IMR-90 (cell line): Measurements from ENCODE around the gene LCA5L. TPM values are rescaled to one million over a fixed set of nuclear protein-coding genes. Genes with fewer than 3 reads are reported as not detected.
A peak's percentile ranks its signal among the peaks of the same experiment; 100 is the strongest.

ENCODE experiments used
- ATAC-seq: fragments of 200-7000 bp; cut with Tn5 transposase; 2 replicates; pipeline ENCODE4 v1.9.1; 2020; ENCODE audit warnings: low read depth, mild to moderate bottlenecking, moderate library complexity
- BruUV-seq: library from RNA; stranded (reverse); fragments of 400-500 nt; replicated peaks from 2 replicates; lab custom pipeline; 2021; lab: Mats Ljungman, UMichigan
- CTCF ChIA-PET: fragments of 300-600 bp; formaldehyde crosslinking; extraction: SDS; loops from one replicate; lab custom pipeline; 2021; ENCODE audit warnings: antibody characterized with exemption; lab: Yijun Ruan, JAX
- POLR2A ChIA-PET: fragments of 300-600 bp; sonication (Branson Sonifier 250); formaldehyde crosslinking; loops from one replicate; lab custom pipeline; 2022; ENCODE audit warnings: antibody characterized with exemption; ENCODE audit not compliant: unreplicated experiment; lab: Charles Lee
- DNase-seq: peaks from one replicate; pipeline ENCODE4 v3.0.0; 2013
- H2AFZ ChIP-seq: replicated peaks from 2 replicates; pipeline ENCODE3; 2013; ENCODE audit warnings: low read length, mild to moderate bottlenecking; ENCODE audit not compliant: poor library complexity
- H2AK5ac ChIP-seq: 2 replicates; pipeline ENCODE4 v1.6.1; 2013; ENCODE audit warnings: low read depth, low read length, inconsistent platforms
- H2AK9ac ChIP-seq: replicated peaks from 2 replicates; pipeline ENCODE3; 2013; ENCODE audit warnings: mild to moderate bottlenecking, low read depth, low read length, moderate library complexity; ENCODE audit not compliant: poor library complexity
- H2BK120ac ChIP-seq: 2 replicates; pipeline ENCODE4 v1.6.1; 2013; ENCODE audit warnings: low read depth, low read length, inconsistent platforms
- H2BK15ac ChIP-seq: 3 replicates; pipeline ENCODE4 v1.6.1; 2013; ENCODE audit warnings: low read depth, low read length, inconsistent platforms
- H2BK20ac ChIP-seq: 2 replicates; pipeline ENCODE4 v1.6.1; 2013; ENCODE audit warnings: low read depth, mild to moderate bottlenecking, inconsistent platforms, low read length, moderate library complexity
- H2BK5ac ChIP-seq: 2 replicates; pipeline ENCODE4 v1.6.1; 2013; ENCODE audit warnings: mild to moderate bottlenecking, low read depth, low read length, inconsistent platforms; ENCODE audit not compliant: poor library complexity, severe bottlenecking
- H3K14ac ChIP-seq: replicated peaks from 2 replicates; pipeline ENCODE4 v1.6.1; 2013; ENCODE audit warnings: low read depth, low read length, inconsistent platforms
- H3K18ac ChIP-seq: 2 replicates; pipeline ENCODE4 v1.6.1; 2013; ENCODE audit warnings: low read depth, low read length, control low read depth
- H3K23ac ChIP-seq: 2 replicates; pipeline ENCODE4 v1.6.1; 2013; ENCODE audit warnings: low read depth, low read length, inconsistent platforms
- H3K27ac ChIP-seq: 2 replicates; pipeline ENCODE4 v1.5.1; 2013; ENCODE audit warnings: mild to moderate bottlenecking, control low read depth, low read length; ENCODE audit not compliant: insufficient read depth
- H3K27me3 ChIP-seq: 2 replicates; pipeline ENCODE4 v1.6.1; 2013; ENCODE audit warnings: low read length; ENCODE audit not compliant: control insufficient read depth, insufficient read depth
- H3K36me3 ChIP-seq: 2 replicates; pipeline ENCODE4 v1.6.1; 2013; ENCODE audit warnings: low read length, mixed read lengths; ENCODE audit not compliant: control insufficient read depth, insufficient read depth
- H3K4ac ChIP-seq: 2 replicates; pipeline ENCODE4 v1.6.1; 2013; ENCODE audit warnings: low read depth, low read length, inconsistent platforms
- H3K4me1 ChIP-seq: 2 replicates; pipeline ENCODE4 v1.6.1; 2013; ENCODE audit warnings: low read length, mixed read lengths; ENCODE audit not compliant: control insufficient read depth, insufficient read depth
- H3K4me2 ChIP-seq: 2 replicates; pipeline ENCODE4 v1.6.1; 2013; ENCODE audit warnings: low read depth, mild to moderate bottlenecking, control low read depth, low read length, moderate library complexity
- H3K4me3 ChIP-seq: 2 replicates; pipeline ENCODE4 v1.5.1; 2013; ENCODE audit warnings: low read depth, mild to moderate bottlenecking, control low read depth, low read length, moderate library complexity; ENCODE audit not compliant: insufficient read depth
- H3K56ac ChIP-seq: 2 replicates; pipeline ENCODE4 v1.6.1; 2013; ENCODE audit warnings: low read length, inconsistent platforms; ENCODE audit not compliant: insufficient read depth; ENCODE audit errors: extremely low read depth
- H3K79me1 ChIP-seq, 2 experiments: 2 replicates each; pipeline ENCODE4 v1.6.1; 2013; ENCODE audit warnings: low read length in 2 of 2, inconsistent platforms in 1 of 2, low read depth in 1 of 2
- H3K9ac ChIP-seq: 2 replicates; pipeline ENCODE4 v1.6.1; 2013; ENCODE audit warnings: low read depth, low read length, control low read depth
- H3K9me1 ChIP-seq: 2 replicates; pipeline ENCODE4 v1.6.1; 2013; ENCODE audit warnings: low read length, inconsistent platforms; ENCODE audit not compliant: insufficient read depth
- H3K9me3 ChIP-seq: 2 replicates; pipeline ENCODE4 v1.6.1; 2013; ENCODE audit warnings: low read length; ENCODE audit not compliant: control insufficient read depth, insufficient read depth
- H4K20me1 ChIP-seq: 2 replicates; pipeline ENCODE4 v1.6.1; 2013; ENCODE audit warnings: low read length, inconsistent platforms; ENCODE audit not compliant: insufficient read depth
- H4K5ac ChIP-seq: 2 replicates; pipeline ENCODE4 v1.6.1; 2013; ENCODE audit warnings: mild to moderate bottlenecking, low read depth, low read length, control low read depth
- H4K8ac ChIP-seq, 2 experiments: 2 replicates each; pipeline ENCODE4 v1.6.1; 2013; ENCODE audit warnings: low read depth in 2 of 2, low read length in 2 of 2, control low read depth in 1 of 2, inconsistent platforms in 1 of 2
- H4K91ac ChIP-seq: 2 replicates; pipeline ENCODE4 v1.6.1; 2013; ENCODE audit warnings: low read depth, low read length, inconsistent platforms; ENCODE audit not compliant: insufficient read depth
- CEBPB ChIP-seq: IDR thresholded peaks from 2 replicates; pipeline ENCODE4 v1.6.1; 2012; ENCODE audit warnings: low read depth, low read length, improper control_type of control experiment
- CHD1 ChIP-seq: IDR thresholded peaks from 2 replicates; pipeline ENCODE4 v1.6.1; 2012; ENCODE audit warnings: low read depth, low read length, improper control_type of control experiment
- FOS ChIP-seq: fragments of 150-350 bp; IDR thresholded peaks from 2 replicates; pipeline ENCODE4 v1.6.1; 2016; ENCODE audit warnings: low read depth, low read length
- MAFK ChIP-seq: IDR thresholded peaks from 2 replicates; pipeline ENCODE4 v1.6.1; 2012; ENCODE audit warnings: low read depth, low read length, improper control_type of control experiment
- MAZ ChIP-seq: IDR thresholded peaks from 2 replicates; pipeline ENCODE4 v1.6.1; 2012; ENCODE audit warnings: low read depth, mild to moderate bottlenecking, low read length, improper control_type of control experiment, moderate library complexity, borderline replicate concordance
- MXI1 ChIP-seq: IDR thresholded peaks from 2 replicates; pipeline ENCODE4 v1.6.1; 2012; ENCODE audit warnings: low read depth, mild to moderate bottlenecking, low read length, moderate library complexity, borderline replicate concordance
- NFE2L2 ChIP-seq: fragments of 150-350 bp; IDR thresholded peaks from 2 replicates; pipeline ENCODE4 v1.6.1; 2016; ENCODE audit warnings: low read depth, mild to moderate bottlenecking, low read length
- POLR2A ChIP-seq: IDR thresholded peaks from 2 replicates; pipeline ENCODE4 v1.6.1; 2012; ENCODE audit warnings: mild to moderate bottlenecking, low read depth, low read length
- RAD21 ChIP-seq: IDR thresholded peaks from 2 replicates; pipeline ENCODE4 v1.6.1; 2012; ENCODE audit warnings: low read length, improper control_type of control experiment
- RCOR1 ChIP-seq: IDR thresholded peaks from 2 replicates; pipeline ENCODE4 v1.6.1; 2012; ENCODE audit warnings: mild to moderate bottlenecking, low read length, improper control_type of control experiment; ENCODE audit not compliant: insufficient replicate concordance
- RFX5 ChIP-seq: IDR thresholded peaks from 2 replicates; pipeline ENCODE4 v1.8.0; 2012; ENCODE audit warnings: low read depth, mild to moderate bottlenecking, low read length, moderate library complexity
- SMC3 ChIP-seq: fragments of 150-350 bp; IDR thresholded peaks from 2 replicates; pipeline ENCODE4 v1.6.1; 2016; ENCODE audit warnings: low read depth, mild to moderate bottlenecking, antibody characterized with exemption, low read length, moderate library complexity
- WGBS, 2 experiments: methylation state at CpG; one replicate each; pipeline versions ENCODE4 v1.1.5 to v1.1.7; 2013; ENCODE audit warnings: missing lambda C conversion rate in 2 of 2; ENCODE audit not compliant: insufficient read length in 1 of 2; ENCODE audit errors: extremely low coverage in 2 of 2; 5-methylcytosine and 5-hydroxymethylcytosine counted together
- dilution Hi-C: fragments of 300-500 bp; cut with HindIII; formaldehyde crosslinking; loops from one replicate; pipeline ENCODE4 v1.14.3; 2018; ENCODE audit warnings: low sequenced_read_pairs; ENCODE audit not compliant: unreplicated experiment
- in situ Hi-C: fragments of 300-500 bp; cut with MboI; formaldehyde crosslinking; loops from 3 replicates; pipeline ENCODE4 v1.14.3; 2019; ENCODE audit warnings: low sequenced_read_pairs, inconsistent platforms, mixed read lengths
- intact Hi-C: fragments of 100-400 bp; cut with micrococcal nuclease; formaldehyde crosslinking; loops from 2 replicates; pipeline ENCODE4 v1.10.0; 2022
- polyA plus RNA-seq, 3 experiments: library from polyadenylated mRNA; depleted of rRNA; stranded (reverse); fragments of >200 nt; gene quantifications; 2 replicates each; pipeline ENCODE4 v1.2.3, GENCODE V29; 2012; ENCODE audit warnings: low replicate concordance in 1 of 3
- total RNA-seq: library from RNA; depleted of rRNA; stranded (reverse); fragments of >200 nt; gene quantifications from 2 replicates; pipeline ENCODE4 v1.2.3, GENCODE V29; 2012
- TF ChIP-seq, protein P1 (sequence below): fragments of 150-350 bp; IDR thresholded peaks from 2 replicates; pipeline ENCODE4 v1.6.1; 2017; ENCODE audit warnings: mild to moderate bottlenecking, antibody characterized with exemption, low read length, low read depth
- TF ChIP-seq, protein P2 (sequence below): conservative IDR thresholded peaks from 2 replicates; pipeline ENCODE4 v1.5.1; 2012; ENCODE audit warnings: mild to moderate bottlenecking, low read depth, low read length, improper control_type of control experiment

LCA5L gene
- total and polyA plus RNA-seq, 2 of the 4 experiments (the other 2 are of a cell fraction), result 0.18 to 0.26 TPM

DNA sequence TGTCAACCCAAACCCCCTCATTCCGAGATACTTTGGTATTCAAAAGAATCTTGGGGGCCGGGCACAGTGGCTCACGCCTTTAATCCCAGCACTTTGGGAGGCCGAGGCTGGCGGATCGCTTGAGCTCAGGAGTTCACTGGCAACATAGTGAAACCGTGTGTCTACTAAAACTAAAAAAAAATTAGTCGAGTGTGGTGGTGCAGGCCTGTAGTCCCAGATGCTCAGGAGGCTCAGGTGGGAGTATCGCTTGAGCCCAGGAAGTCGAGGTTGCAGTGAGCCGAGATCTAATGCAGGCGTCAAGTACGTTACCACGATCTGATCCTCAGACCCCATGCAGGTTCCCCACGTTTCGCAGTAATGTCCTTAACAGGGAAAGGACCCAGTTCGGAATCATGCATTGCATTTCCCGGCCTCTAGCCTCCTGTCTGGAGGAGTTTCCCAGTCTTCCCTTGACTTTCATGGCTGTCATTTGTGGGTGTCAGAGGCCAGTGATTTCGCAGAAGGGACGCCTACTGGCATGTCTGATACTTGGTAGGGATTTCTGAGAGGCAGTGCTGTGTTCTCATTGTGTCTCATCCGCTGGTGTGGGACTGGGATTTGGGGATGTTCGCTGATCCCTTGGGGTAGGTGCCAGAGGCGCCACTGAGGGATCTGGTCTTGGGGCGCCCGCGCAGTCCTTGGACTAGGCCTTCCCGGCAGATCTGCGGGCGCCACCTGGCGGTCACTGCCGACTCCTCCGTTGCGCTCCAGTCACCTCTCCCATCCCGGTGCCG is 57.4 kb downstream of the LCA5L start:
- no peak overlapping the region for H2BK5ac ChIP-seq
- H4K91ac ChIP-seq, result no peak overlapping the region
- BruUV-seq, result no TSS peak
- peak overlapping the region; percentile 92 for H2AK9ac ChIP-seq
- no peak overlapping the region for H3K23ac ChIP-seq
- peak overlapping the region; percentile 39 for H3K9ac ChIP-seq
- no peak overlapping the region for H3K4ac ChIP-seq
- intact Hi-C loops (loop anchor here (1.0 to 10.0 kb wide), 4 partner anchors 40 to 883 kb away; partner anchors contain the start of gene PSMG1), dilution Hi-C loops (no loop called here), in situ Hi-C loops (loop anchor here (5.0 kb wide), 1 partner anchor 71 kb away; no protein-coding TSS in a partner anchor)
- H3K9me3 ChIP-seq, result no peaks in the 10 kb centered on the region
- DNase-seq (peak; percentile 77), ATAC-seq (peak; percentile 82)
- no peaks in the 10 kb centered on the region for H3K27me3 ChIP-seq
- peak overlapping the region; percentile 6; the same call in 1 of the 2 replicates for H3K27ac ChIP-seq
- H3K4me1 ChIP-seq, result peaks cover 14% of the 10 kb centered on the region
- no peak overlapping the region for H3K18ac ChIP-seq
- TF ChIP-seq POLR2A (no peak), RFX5 (no peak), RAD21 (peak; percentile 84), RCOR1 (no peak), NFE2L2 (no peak), MAZ (peak; percentile 61; the same call in 1 of the 2 replicates), SMC3 (peak; percentile 91), FOS (no peak), MXI1 (no peak), CEBPB (no peak), MAFK (no peak), CHD1 (no peak)
- TF ChIP-seq, protein P1, sequence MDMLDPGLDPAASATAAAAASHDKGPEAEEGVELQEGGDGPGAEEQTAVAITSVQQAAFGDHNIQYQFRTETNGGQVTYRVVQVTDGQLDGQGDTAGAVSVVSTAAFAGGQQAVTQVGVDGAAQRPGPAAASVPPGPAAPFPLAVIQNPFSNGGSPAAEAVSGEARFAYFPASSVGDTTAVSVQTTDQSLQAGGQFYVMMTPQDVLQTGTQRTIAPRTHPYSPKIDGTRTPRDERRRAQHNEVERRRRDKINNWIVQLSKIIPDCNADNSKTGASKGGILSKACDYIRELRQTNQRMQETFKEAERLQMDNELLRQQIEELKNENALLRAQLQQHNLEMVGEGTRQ, result no peak
- TF ChIP-seq, protein P2, sequence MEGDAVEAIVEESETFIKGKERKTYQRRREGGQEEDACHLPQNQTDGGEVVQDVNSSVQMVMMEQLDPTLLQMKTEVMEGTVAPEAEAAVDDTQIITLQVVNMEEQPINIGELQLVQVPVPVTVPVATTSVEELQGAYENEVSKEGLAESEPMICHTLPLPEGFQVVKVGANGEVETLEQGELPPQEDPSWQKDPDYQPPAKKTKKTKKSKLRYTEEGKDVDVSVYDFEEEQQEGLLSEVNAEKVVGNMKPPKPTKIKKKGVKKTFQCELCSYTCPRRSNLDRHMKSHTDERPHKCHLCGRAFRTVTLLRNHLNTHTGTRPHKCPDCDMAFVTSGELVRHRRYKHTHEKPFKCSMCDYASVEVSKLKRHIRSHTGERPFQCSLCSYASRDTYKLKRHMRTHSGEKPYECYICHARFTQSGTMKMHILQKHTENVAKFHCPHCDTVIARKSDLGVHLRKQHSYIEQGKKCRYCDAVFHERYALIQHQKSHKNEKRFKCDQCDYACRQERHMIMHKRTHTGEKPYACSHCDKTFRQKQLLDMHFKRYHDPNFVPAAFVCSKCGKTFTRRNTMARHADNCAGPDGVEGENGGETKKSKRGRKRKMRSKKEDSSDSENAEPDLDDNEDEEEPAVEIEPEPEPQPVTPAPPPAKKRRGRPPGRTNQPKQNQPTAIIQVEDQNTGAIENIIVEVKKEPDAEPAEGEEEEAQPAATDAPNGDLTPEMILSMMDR, result peak; percentile 86
- peak overlapping the region; percentile 56 for H3K4me3 ChIP-seq
- H2BK20ac ChIP-seq, result no peak overlapping the region
- POLR2A ChIA-PET, result interaction anchor here (0.6 kb wide), 2 partner anchors 11 to 141 kb away, joined by 4 read pairs; no protein-coding TSS in a partner anchor
- CTCF ChIA-PET, result interaction anchor here (0.7 kb wide), 1 partner anchor 41 kb away, joined by 4 read pairs; no protein-coding TSS in a partner anchor
- H4K5ac ChIP-seq, result no peak overlapping the region
- H2BK15ac ChIP-seq, result no peak overlapping the region
- peak overlapping the region; percentile 23; the same call in 1 of the 2 replicates for H3K14ac ChIP-seq
- H3K79me1 ChIP-seq, result peaks cover 21 to 70% of the 10 kb centered on the region in 2 experiments
- peak overlapping the region; percentile 90 for H2AFZ ChIP-seq
- peaks cover 17% of the 10 kb centered on the region for H4K20me1 ChIP-seq
- H2BK120ac ChIP-seq, result no peak overlapping the region
- peaks cover 15% of the 10 kb centered on the region for H3K9me1 ChIP-seq
- peaks cover 21% of the 10 kb centered on the region for H3K36me3 ChIP-seq
- peak overlapping the region; percentile 14 to 51; a peak in 1 of 4 replicates for H4K8ac ChIP-seq
- H3K4me2 ChIP-seq, result peak overlapping the region; percentile 89
- H2AK5ac ChIP-seq, result peak overlapping the region; percentile 37; the same call in 1 of the 2 replicates
- no peak overlapping the region; the same call in 1 of the 2 replicates for H3K56ac ChIP-seq
- 39% methylated on average over 7 of the region's 35 CpGs; no CpG with 5 or more reads in 1 of the 2 experiments for WGBS, 2 experiments
